HG03520 (cell line): ENCODE measurements around the gene AKAP3.

ENCODE experiments used
- ATAC-seq: cut with Tn5 transposase; IDR thresholded peaks from one replicate; pipeline ENCODE4 v1.9.1; 2021; ENCODE audit warnings: mild to moderate bottlenecking, moderate library complexity; ENCODE audit not compliant: unreplicated experiment

Gene AKAP3

GRCh38 chr12:4603421-4603820, 45.4 kb downstream of the AKAP3 start:
- ATAC-seq = no peak

- no peak for ATAC-seq
Observed at GRCh38 chr12:4595881-4596280, 53.0 kb downstream of the AKAP3 start.

GRCh38 chr12:4591180-4591687, 57.6 kb downstream of the AKAP3 start:
- no peak for ATAC-seq

GRCh38 chr12:4589941-4590340, 58.9 kb downstream of the AKAP3 start:
- ATAC-seq = no peak

- no peak for ATAC-seq
Observed at GRCh38 chr12:4588916-4589315, 59.9 kb downstream of the AKAP3 start.

GRCh38 chr12:4587108-4587507, 61.7 kb downstream of the AKAP3 start:
- no peak for ATAC-seq

GRCh38 chr12:4586500-4586899, 62.4 kb downstream of the AKAP3 start:
- no peak for ATAC-seq

GRCh38 chr12:4584896-4585295, 64.0 kb downstream of the AKAP3 start:
- ATAC-seq = no peak

- ATAC-seq = no peak
Observed at GRCh38 chr12:4584281-4584680, 64.6 kb downstream of the AKAP3 start.

GRCh38 chr12:4580281-4580688, 68.6 kb downstream of the AKAP3 start:
- no peak for ATAC-seq

GRCh38 chr12:4579305-4580102, 69.3 kb downstream of the AKAP3 start:
- ATAC-seq = no peak

- ATAC-seq = no peak
Observed at GRCh38 chr12:4572680-4573079, 76.2 kb downstream of the AKAP3 start.

- ATAC-seq = no peak
Observed at GRCh38 chr12:4569261-4569660, 79.6 kb downstream of the AKAP3 start.

- no peak for ATAC-seq
Observed at GRCh38 chr12:4567073-4567881, 81.6 kb downstream of the AKAP3 start.

- no peak for ATAC-seq
Observed at GRCh38 chr12:4566474-4566873, 82.4 kb downstream of the AKAP3 start.
